Measurements from ENCODE around the gene SEMA4G.

DNA sequence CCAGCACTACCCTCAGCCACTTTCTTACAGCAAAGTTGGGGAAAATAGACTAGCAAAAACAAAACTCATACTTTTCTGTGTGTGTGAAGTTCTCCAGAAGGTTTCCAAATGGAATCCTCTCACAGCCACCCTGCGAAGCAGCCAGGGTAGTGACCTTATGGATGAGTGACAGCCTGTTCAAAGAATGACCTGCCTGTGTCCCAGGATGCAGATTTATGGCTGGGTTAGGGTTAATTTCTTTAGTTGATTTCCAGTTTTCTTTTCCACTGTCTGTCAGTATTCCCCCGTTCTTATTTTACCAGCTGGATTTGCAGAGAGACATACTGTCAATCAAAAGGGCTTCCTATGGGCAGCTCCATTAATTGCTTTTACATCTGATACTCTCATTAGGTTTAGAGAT is 2.4 kb upstream of the SEMA4G start:
- TF ChIP-seq, protein P1, sequence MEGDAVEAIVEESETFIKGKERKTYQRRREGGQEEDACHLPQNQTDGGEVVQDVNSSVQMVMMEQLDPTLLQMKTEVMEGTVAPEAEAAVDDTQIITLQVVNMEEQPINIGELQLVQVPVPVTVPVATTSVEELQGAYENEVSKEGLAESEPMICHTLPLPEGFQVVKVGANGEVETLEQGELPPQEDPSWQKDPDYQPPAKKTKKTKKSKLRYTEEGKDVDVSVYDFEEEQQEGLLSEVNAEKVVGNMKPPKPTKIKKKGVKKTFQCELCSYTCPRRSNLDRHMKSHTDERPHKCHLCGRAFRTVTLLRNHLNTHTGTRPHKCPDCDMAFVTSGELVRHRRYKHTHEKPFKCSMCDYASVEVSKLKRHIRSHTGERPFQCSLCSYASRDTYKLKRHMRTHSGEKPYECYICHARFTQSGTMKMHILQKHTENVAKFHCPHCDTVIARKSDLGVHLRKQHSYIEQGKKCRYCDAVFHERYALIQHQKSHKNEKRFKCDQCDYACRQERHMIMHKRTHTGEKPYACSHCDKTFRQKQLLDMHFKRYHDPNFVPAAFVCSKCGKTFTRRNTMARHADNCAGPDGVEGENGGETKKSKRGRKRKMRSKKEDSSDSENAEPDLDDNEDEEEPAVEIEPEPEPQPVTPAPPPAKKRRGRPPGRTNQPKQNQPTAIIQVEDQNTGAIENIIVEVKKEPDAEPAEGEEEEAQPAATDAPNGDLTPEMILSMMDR (conservative IDR thresholded peaks at IDR 0.05; ENCODE audit: low read length), result no peak
- TF ChIP-seq EZH2phosphoT487 (IDR thresholded peaks at IDR 0.05; ENCODE audit: borderline replicate concordance, low read depth, low read length), result no peak

Measured in OCI-LY7 (cell line).